Sigmoid colon (tissue), 4 donors: ENCODE data around the gene ALOX5.

Experiments used
- CTCF ChIP-seq, 4 experiments: fragments of 450-650 bp in 3 of 4; fragments of 200-600 bp in 1 of 4; IDR thresholded peaks; one replicate each; pipeline ENCODE4 v1.5.1; 2016 to 2019; ENCODE audit warnings: antibody characterized with exemption in 4 of 4, mild to moderate bottlenecking in 3 of 4, moderate library complexity in 2 of 4
- EP300 ChIP-seq, 4 donors: sonication (generic); formaldehyde crosslinking; IDR thresholded peaks; one replicate each; pipeline ENCODE4 v1.6.1; 2017; ENCODE audit warnings: antibody characterized with exemption in 4 of 4
- POLR2A ChIP-seq, 2 donors: fragments of 450-650 bp; IDR thresholded peaks; one replicate each; pipeline ENCODE4 v1.6.1; 2016; ENCODE audit warnings: antibody characterized with exemption in 2 of 2, mild to moderate bottlenecking in 2 of 2, moderate library complexity in 2 of 2
- POLR2AphosphoS5 ChIP-seq, 4 donors: sonication (generic); formaldehyde crosslinking; IDR thresholded peaks; one replicate each; pipeline ENCODE4 v1.6.1; 2017; ENCODE audit warnings: antibody characterized with exemption in 4 of 4

- no peak for TF ChIP-seq POLR2A (IDR thresholded peaks at IDR 0.05)
- no peak for TF ChIP-seq POLR2AphosphoS5 (IDR thresholded peaks at IDR 0.05)
- no peak for TF ChIP-seq CTCF (IDR thresholded peaks at IDR 0.05)
- TF ChIP-seq EP300 (IDR thresholded peaks at IDR 0.05): no peak
Observed at GRCh38 chr10:45339894-45340293, 34.1 kb upstream of the ALOX5 start.
